A204.1 (cell line): ENCODE results near the gene ADIRF.
"Not testable (repeated sequence)": the region's sequence is repeated elsewhere in the genome, so short reads cannot be mapped to it uniquely, and the experiment has no call there.

Source experiments
- FAIRE-seq: peaks from 2 replicates; lab custom pipeline; 2012; peaks lifted over from hg19 to GRCh38; lab: Jason Lieb, UNC

ADIRF gene

GRCh38 chr10:86968271-86968993, at the start of gene ADIRF:
Gene ADIRF, plus strand, starts transcription at chr10:86968482. Its CDS starts 63 bp downstream, at chr10:86968545.
- no peak for FAIRE-seq

GRCh38 chr10:86922553-86922961, 45.7 kb upstream of the ADIRF start:
- no peak for FAIRE-seq

- FAIRE-seq: no peak
These were observed 38.6 kb upstream of the ADIRF start for GRCh38 chr10:86929468-86930380.

GRCh38 chr10:86931872-86932271, 36.4 kb upstream of the ADIRF start:
- no peak for FAIRE-seq

GRCh38 chr10:86932674-86933073, 35.6 kb upstream of the ADIRF start:
- no peak for FAIRE-seq

- not testable (repeated sequence) for FAIRE-seq
These were observed 34.0 kb upstream of the ADIRF start for GRCh38 chr10:86934162-86934711.

- no peak for FAIRE-seq
These were observed 31.4 kb upstream of the ADIRF start for GRCh38 chr10:86936661-86937501.

GRCh38 chr10:86937502-86938154, 30.7 kb upstream of the ADIRF start:
- no peak for FAIRE-seq

GRCh38 chr10:86938260-86938659, 30.0 kb upstream of the ADIRF start:
- no peak for FAIRE-seq

GRCh38 chr10:86940076-86940475, 28.2 kb upstream of the ADIRF start:
- FAIRE-seq: not testable (repeated sequence)

GRCh38 chr10:86940677-86941076, 27.6 kb upstream of the ADIRF start:
- no peak for FAIRE-seq

- FAIRE-seq: no peak
These were observed 26.9 kb upstream of the ADIRF start for GRCh38 chr10:86941426-86941825.

- no peak for FAIRE-seq
These were observed 26.3 kb upstream of the ADIRF start for GRCh38 chr10:86941991-86942421.

GRCh38 chr10:86942441-86943315, 25.6 kb upstream of the ADIRF start:
- no peak for FAIRE-seq

GRCh38 chr10:86943316-86944030, 24.8 kb upstream of the ADIRF start:
- no peak for FAIRE-seq

- no peak for FAIRE-seq
These were observed 24.3 kb upstream of the ADIRF start for GRCh38 chr10:86944031-86944419.

GRCh38 chr10:86944471-86944870, 23.8 kb upstream of the ADIRF start:
- FAIRE-seq: no peak

GRCh38 chr10:86944907-86945306, 23.4 kb upstream of the ADIRF start:
- no peak for FAIRE-seq

GRCh38 chr10:86945361-86946212, 22.7 kb upstream of the ADIRF start:
- no peak for FAIRE-seq
